ENCODE data around the gene RNF225. TPM values are rescaled to one million over a fixed set of nuclear protein-coding genes. Genes with fewer than 3 reads are reported as not detected.

Gene RNF225
- not detected in 2 replicates for total RNA-seq

GRCh38 chr19:58395220-58395978 is at the start of gene RNF225:
Gene RNF225 (plus strand): TSS chr19:58395656. CDS start chr19:58396090, 434 bp downstream.

GRCh38 chr19:58352760-58353671 is 42.4 kb upstream of the RNF225 start, which contains the start of gene A1BG:
Gene A1BG (minus strand): TSS chr19:58353492. CDS start chr19:58353437, 55 bp downstream.

GRCh38 chr19:58362272-58362994 is 33.0 kb upstream of the RNF225 start, which contains the start of gene ZNF497:
Gene ZNF497 (minus strand): TSS chr19:58362751. CDS start chr19:58357635, 5,116 bp downstream.

GRCh38 chr19:58380662-58381459 is 14.6 kb upstream of the RNF225 start, which contains the start of gene ZNF837:
Gene ZNF837 (minus strand): TSS chr19:58381030. CDS start chr19:58369332, 11,698 bp downstream.

GRCh38 chr19:58386576-58387337 is 8.7 kb upstream of the RNF225 start, which contains the start of gene RPS5:
Gene RPS5 (plus strand): TSS chr19:58387269. CDS start chr19:58388138, 869 bp downstream.

GRCh38 chr19:58408152-58409009 is 12.9 kb downstream of the RNF225 start, which contains the start of gene ZNF584:
Gene ZNF584 (plus strand): TSS chr19:58408649. CDS start chr19:58409148, 499 bp downstream.

GRCh38 chr19:58439576-58440554 is 44.4 kb downstream of the RNF225 start, which contains the start of gene ZNF132:
Gene ZNF132 (minus strand): TSS chr19:58440153. CDS start chr19:58439821, 332 bp downstream.

Other genes with a start within 250 kb of the RNF225 start
- 6.5 and 11.3 TPM in 2 replicates for gene ZNF329, start 244.9 kb upstream of the RNF225 start, total RNA-seq
- gene ZNF274, start 212.6 kb upstream of the RNF225 start, total RNA-seq, result 14.7 and 21.0 TPM in 2 replicates
- 36.3 and 58.2 TPM in 2 replicates for gene ZNF544, start 166.7 kb upstream of the RNF225 start, total RNA-seq
- 2.6 and 5.2 TPM in 2 replicates for gene ZNF8, start 116.7 kb upstream of the RNF225 start, total RNA-seq
- gene ERVK3-1, start 90.3 kb upstream of the RNF225 start, total RNA-seq, result 17.0 and 32.5 TPM in 2 replicates
- gene ZSCAN22, start 68.7 kb upstream of the RNF225 start, total RNA-seq, result 1.3 and 3.3 TPM in 2 replicates
- 2.5 and 2.9 TPM in 2 replicates for gene A1BG, start 42.2 kb upstream of the RNF225 start, total RNA-seq
- 0.81 and 1.6 TPM in 2 replicates for gene ZNF497, start 32.9 kb upstream of the RNF225 start, total RNA-seq
- gene ZNF837, start 14.6 kb upstream of the RNF225 start, total RNA-seq, result 1.2 and 1.9 TPM in 2 replicates
- 1,823 and 2,576 TPM in 2 replicates for gene RPS5, start 8.4 kb upstream of the RNF225 start, total RNA-seq
- 7.6 and 11.8 TPM in 2 replicates for gene ZNF584, start 13.0 kb downstream of the RNF225 start, total RNA-seq
- gene ZNF132, start 44.5 kb downstream of the RNF225 start, total RNA-seq, result 3.7 and 6.3 TPM in 2 replicates
- gene ZNF324B, start 56.0 kb downstream of the RNF225 start, total RNA-seq, result 5.2 and 10.5 TPM in 2 replicates
- gene ZNF324, start 71.4 kb downstream of the RNF225 start, total RNA-seq, result 7.6 and 11.2 TPM in 2 replicates
- 3.5 and 3.9 TPM in 2 replicates for gene ZNF446, start 80.7 kb downstream of the RNF225 start, total RNA-seq
- gene SLC27A5, start 116.3 kb downstream of the RNF225 start, total RNA-seq, result 5.9 and 11.2 TPM in 2 replicates
- 4.4 and 6.9 TPM in 2 replicates for gene ZBTB45, start 124.2 kb downstream of the RNF225 start, total RNA-seq
- 287 and 532 TPM in 2 replicates for gene TRIM28, start 148.4 kb downstream of the RNF225 start, total RNA-seq
- gene CHMP2A, start 159.4 kb downstream of the RNF225 start, total RNA-seq, result 102 and 110 TPM in 2 replicates
- 61.0 and 79.7 TPM in 2 replicates for gene UBE2M, start 163.0 kb downstream of the RNF225 start, total RNA-seq
- gene MZF1, start 177.7 kb downstream of the RNF225 start, total RNA-seq, result 5.8 and 11.1 TPM in 2 replicates

Data from bladder microvascular endothelial cell (primary cell).